ENCODE measurements around the gene TP73. TPM values are rescaled to one million over a fixed set of nuclear protein-coding genes. Genes with fewer than 3 reads are reported as not detected.

TP73 gene
- total RNA-seq, 2 experiments from 2014 or later: 0.50 to 0.58 TPM

DNA sequence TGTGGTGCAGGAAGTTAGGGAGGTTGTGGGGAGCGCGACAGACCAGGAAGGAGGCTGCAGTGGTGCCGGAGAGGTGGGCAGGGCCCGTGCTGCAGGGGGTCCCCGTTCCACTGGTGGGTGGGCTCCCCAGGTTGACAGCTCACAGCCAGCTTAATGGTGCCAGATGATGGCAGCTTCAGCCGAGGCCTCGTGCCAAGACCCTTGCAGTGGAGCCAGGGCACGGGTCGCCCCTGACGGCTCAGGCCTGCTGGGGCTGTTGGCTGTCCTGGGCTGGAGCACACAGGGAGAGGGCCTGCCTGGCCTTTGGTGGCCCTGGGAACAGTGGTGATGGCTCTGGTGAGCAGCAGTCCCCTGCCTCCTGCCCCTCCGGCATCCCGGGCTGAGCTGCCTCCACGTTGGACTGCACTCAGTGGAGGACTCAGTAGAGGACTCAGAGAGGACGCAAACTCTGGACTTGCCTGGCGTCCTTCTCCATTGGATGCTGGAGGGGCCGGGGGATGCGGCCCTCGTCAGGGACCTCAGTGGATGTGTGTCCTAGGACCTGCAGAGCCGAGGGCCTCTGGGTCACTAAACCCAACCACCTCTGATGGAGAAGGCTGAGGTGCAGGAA lies 53.1 kb downstream of the TP73 start:
- Mint-ChIP-seq H3K4me1 (no peaks in the 10 kb centered on the region), H3K9me3 (no peaks in the 10 kb centered on the region), H3K4me3 (no peak overlapping the region), H3K27me3 (peaks cover 6% of the 10 kb centered on the region), H3K27ac (no peak overlapping the region), H3K36me3 (no peaks in the 10 kb centered on the region)
- no peak for DNase-seq

DNA sequence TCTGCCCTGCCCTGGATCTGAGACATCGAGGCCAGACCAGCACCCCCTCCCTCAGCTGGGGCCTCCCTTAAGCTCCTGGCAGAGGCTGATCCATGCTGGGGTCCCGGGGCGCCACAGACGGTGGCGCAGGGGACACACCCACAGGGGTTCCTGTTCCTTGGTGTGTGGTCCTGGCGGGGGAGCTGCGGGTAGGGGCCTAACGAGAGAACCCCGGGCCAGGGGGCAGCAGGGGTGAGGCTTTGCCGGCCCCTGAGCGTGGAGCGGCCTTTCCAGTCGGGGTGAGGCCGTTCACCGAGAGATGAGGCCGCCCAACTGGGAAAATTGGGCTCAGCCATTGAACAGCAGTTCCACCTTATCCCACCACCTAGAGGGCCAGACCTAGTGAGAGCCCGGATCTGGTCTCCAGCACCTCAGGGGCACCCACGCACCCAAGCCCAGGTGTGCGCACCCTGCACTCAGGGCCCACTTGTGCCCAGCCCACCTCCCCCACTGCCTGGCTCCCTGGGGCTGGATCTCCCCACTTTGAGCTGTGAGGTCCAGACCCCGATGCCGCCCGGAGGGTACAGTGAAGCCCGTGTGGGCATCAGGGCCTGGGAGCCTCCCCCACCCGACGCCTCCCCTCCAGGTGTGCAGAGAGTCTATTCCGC lies 54.5 kb downstream of the TP73 start:
- H3K27ac Mint-ChIP-seq: no peak overlapping the region
- DNase-seq: no peak
- no peaks in the 10 kb centered on the region for H3K4me1 Mint-ChIP-seq
- no peak overlapping the region for H3K4me3 Mint-ChIP-seq
- no peaks in the 10 kb centered on the region for H3K9me3 Mint-ChIP-seq
- no peaks in the 10 kb centered on the region for H3K36me3 Mint-ChIP-seq
- peaks cover 10% of the 10 kb centered on the region for H3K27me3 Mint-ChIP-seq

- DNase-seq: no peak
- Mint-ChIP-seq H3K36me3 (no peaks in the 10 kb centered on the region), H3K27ac (no peak overlapping the region), H3K4me3 (no peak overlapping the region), H3K4me1 (no peaks in the 10 kb centered on the region), H3K9me3 (no peaks in the 10 kb centered on the region), H3K27me3 (peaks cover 15% of the 10 kb centered on the region)
Observed at GRCh38 chr1:3707298-3707938, 55.1 kb downstream of the TP73 start.

- Mint-ChIP-seq H3K9me3 (no peaks in the 10 kb centered on the region), H3K27ac (no peak overlapping the region), H3K4me3 (no peak overlapping the region), H3K27me3 (peaks cover 15% of the 10 kb centered on the region), H3K4me1 (no peaks in the 10 kb centered on the region), H3K36me3 (no peaks in the 10 kb centered on the region)
- no peak for DNase-seq
Observed at GRCh38 chr1:3707939-3708328, 55.6 kb downstream of the TP73 start.

DNA sequence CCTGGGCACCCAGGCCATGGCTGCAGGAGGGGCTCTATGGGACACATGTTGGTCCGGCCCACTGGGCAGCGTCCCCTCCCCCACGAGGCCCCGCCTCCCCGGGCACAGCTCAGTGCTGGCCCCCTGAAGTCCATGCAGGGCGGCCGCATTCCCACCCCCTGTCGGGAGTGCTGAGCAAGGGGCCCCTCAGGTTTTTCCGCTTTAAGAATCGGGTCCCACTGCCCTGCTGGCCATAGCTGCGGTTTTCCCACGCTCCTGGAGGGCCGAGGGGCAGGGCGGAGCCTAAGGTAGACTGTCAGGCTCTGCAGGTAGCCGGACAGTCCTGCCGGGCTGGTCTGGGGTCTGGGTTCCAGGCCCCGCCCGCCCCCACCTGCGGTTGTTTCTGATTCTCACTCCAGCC lies 56.5 kb downstream of the TP73 start:
- H3K36me3 Mint-ChIP-seq: no peaks in the 10 kb centered on the region
- no peaks in the 10 kb centered on the region for H3K4me1 Mint-ChIP-seq
- no peaks in the 10 kb centered on the region for H3K9me3 Mint-ChIP-seq
- H3K27me3 Mint-ChIP-seq: peaks cover 15% of the 10 kb centered on the region
- no peak overlapping the region for H3K4me3 Mint-ChIP-seq
- DNase-seq: no peak
- no peak overlapping the region for H3K27ac Mint-ChIP-seq

GRCh38 chr1:3710251-3710650 lies 57.9 kb downstream of the TP73 start:
- Mint-ChIP-seq H3K9me3 (no peaks in the 10 kb centered on the region), H3K27ac (no peak overlapping the region), H3K27me3 (peaks cover 15% of the 10 kb centered on the region), H3K4me1 (no peaks in the 10 kb centered on the region), H3K4me3 (no peak overlapping the region), H3K36me3 (no peaks in the 10 kb centered on the region)
- no peak for DNase-seq

GRCh38 chr1:3711381-3711779 lies 59.1 kb downstream of the TP73 start:
- no peak overlapping the region for H3K4me3 Mint-ChIP-seq
- H3K9me3 Mint-ChIP-seq: no peaks in the 10 kb centered on the region
- no peaks in the 10 kb centered on the region for H3K36me3 Mint-ChIP-seq
- peaks cover 15% of the 10 kb centered on the region for H3K27me3 Mint-ChIP-seq
- no peaks in the 10 kb centered on the region for H3K4me1 Mint-ChIP-seq
- no peak overlapping the region for H3K27ac Mint-ChIP-seq
- DNase-seq: no peak

GRCh38 chr1:3711780-3712451 lies 59.6 kb downstream of the TP73 start:
- Mint-ChIP-seq H3K27me3 (peaks cover 15% of the 10 kb centered on the region), H3K4me1 (no peaks in the 10 kb centered on the region), H3K36me3 (no peaks in the 10 kb centered on the region), H3K27ac (no peak overlapping the region), H3K9me3 (no peaks in the 10 kb centered on the region), H3K4me3 (no peak overlapping the region)
- no peak for DNase-seq

GRCh38 chr1:3712573-3713535 lies 60.5 kb downstream of the TP73 start:
- no peaks in the 10 kb centered on the region for H3K9me3 Mint-ChIP-seq
- H3K27ac Mint-ChIP-seq: no peak overlapping the region
- no peaks in the 10 kb centered on the region for H3K4me1 Mint-ChIP-seq
- DNase-seq: no peak
- H3K27me3 Mint-ChIP-seq: peaks cover 11% of the 10 kb centered on the region
- no peak overlapping the region for H3K4me3 Mint-ChIP-seq
- no peaks in the 10 kb centered on the region for H3K36me3 Mint-ChIP-seq

GRCh38 chr1:3713840-3714239 lies 61.5 kb downstream of the TP73 start:
- no peak overlapping the region for H3K4me3 Mint-ChIP-seq
- no peaks in the 10 kb centered on the region for H3K4me1 Mint-ChIP-seq
- DNase-seq: no peak
- no peaks in the 10 kb centered on the region for H3K36me3 Mint-ChIP-seq
- peaks cover 11% of the 10 kb centered on the region for H3K27me3 Mint-ChIP-seq
- H3K9me3 Mint-ChIP-seq: no peaks in the 10 kb centered on the region
- H3K27ac Mint-ChIP-seq: no peak overlapping the region

GRCh38 chr1:3714284-3714741 lies 62.0 kb downstream of the TP73 start:
- Mint-ChIP-seq H3K27me3 (peaks cover 11% of the 10 kb centered on the region), H3K9me3 (no peaks in the 10 kb centered on the region), H3K4me1 (no peaks in the 10 kb centered on the region), H3K4me3 (no peak overlapping the region), H3K36me3 (no peaks in the 10 kb centered on the region), H3K27ac (no peak overlapping the region)
- DNase-seq: no peak

- no peak for DNase-seq
- Mint-ChIP-seq H3K4me3 (no peak overlapping the region), H3K4me1 (no peaks in the 10 kb centered on the region), H3K9me3 (no peaks in the 10 kb centered on the region), H3K36me3 (no peaks in the 10 kb centered on the region), H3K27ac (no peak overlapping the region), H3K27me3 (peaks cover 11% of the 10 kb centered on the region)
Observed at GRCh38 chr1:3714814-3715213, 62.5 kb downstream of the TP73 start.

GRCh38 chr1:3716351-3716750 lies 64.0 kb downstream of the TP73 start:
- no peaks in the 10 kb centered on the region for H3K4me1 Mint-ChIP-seq

DNA sequence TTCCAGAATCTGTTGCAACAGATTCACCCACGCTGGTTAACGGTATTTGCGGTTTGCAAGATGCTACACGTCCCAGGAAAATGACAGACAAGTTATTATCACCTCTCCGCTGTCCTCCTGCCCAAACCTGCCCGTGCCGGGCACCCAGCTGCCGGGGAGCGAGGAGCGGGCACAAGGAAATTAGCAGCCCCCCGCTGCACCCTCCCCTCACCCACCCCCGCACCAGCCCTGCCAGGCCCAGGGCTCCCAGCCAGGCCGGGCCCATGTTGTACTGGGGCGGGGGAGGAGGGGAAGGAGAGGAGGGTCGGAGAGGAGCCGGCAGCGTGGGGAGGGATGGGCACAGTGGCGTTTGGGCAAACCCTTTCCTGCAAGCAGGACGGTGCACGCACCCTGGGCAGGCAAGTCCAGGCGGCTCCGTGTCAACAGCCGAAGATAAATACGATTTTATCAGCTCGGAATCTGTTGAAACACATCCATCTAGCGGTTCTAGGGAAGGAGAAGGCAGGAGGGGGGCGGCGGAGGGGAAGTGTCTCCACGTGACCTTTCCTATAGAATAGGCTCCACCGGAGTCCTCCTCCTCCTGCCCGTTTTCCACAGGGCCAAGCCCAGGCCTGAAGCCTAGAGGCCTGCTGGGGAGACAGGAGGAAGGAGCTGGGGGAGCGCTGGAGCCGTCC lies 64.9 kb downstream of the TP73 start:
- Mint-ChIP-seq H3K4me3 (no peak overlapping the region), H3K9me3 (no peaks in the 10 kb centered on the region), H3K36me3 (no peaks in the 10 kb centered on the region), H3K27me3 (peaks cover 2% of the 10 kb centered on the region), H3K27ac (no peak overlapping the region), H3K4me1 (no peaks in the 10 kb centered on the region)
- DNase-seq: no peak

More at GRCh38 chr1:3716351-3716750, 64.0 kb downstream of the TP73 start:
- H3K9me3 Mint-ChIP-seq: no peaks in the 10 kb centered on the region
- H3K4me3 Mint-ChIP-seq: no peak overlapping the region
- H3K27me3 Mint-ChIP-seq: peaks cover 6% of the 10 kb centered on the region
- no peaks in the 10 kb centered on the region for H3K36me3 Mint-ChIP-seq
- no peak for DNase-seq
- H3K27ac Mint-ChIP-seq: no peak overlapping the region
